PC-3 (cell line): ENCODE data around the gene DCAF4.

Experiments
- CTCF ChIP-seq: fragments of 300-600 bp; sonication (generic); conservative IDR thresholded peaks from 2 replicates; pipeline ENCODE4 v1.5.1; 2017; ENCODE audit warnings: antibody characterized with exemption, low read depth, mild to moderate bottlenecking, low read length
- EZH2 ChIP-seq: fragments of 300-600 bp; sonication (generic); IDR thresholded peaks from one replicate; pipeline ENCODE4 v1.6.1; 2017; ENCODE audit warnings: antibody characterized with exemption, mild to moderate bottlenecking, low read length; ENCODE audit not compliant: unreplicated experiment

DNA sequence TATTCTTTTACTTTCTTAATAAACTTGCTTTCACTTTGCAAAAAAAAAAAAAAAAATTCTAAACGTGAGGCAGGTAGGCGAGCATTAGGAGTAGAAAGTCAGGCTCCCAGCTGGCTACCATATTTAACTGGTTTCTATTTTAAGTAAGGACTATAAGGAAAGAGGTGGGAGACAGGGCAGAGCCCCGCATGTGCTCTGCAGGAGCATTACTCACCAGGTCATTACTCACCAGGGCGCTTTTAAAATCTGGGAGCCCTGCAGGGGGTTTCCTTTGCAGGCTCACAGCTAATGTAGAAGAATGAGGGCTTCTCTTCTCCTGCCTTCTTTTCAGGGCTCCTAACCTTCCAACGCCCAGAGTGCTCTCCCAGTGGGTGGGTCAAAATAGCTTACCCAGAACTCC is 18.4 kb upstream of the DCAF4 start:
- no peak for TF ChIP-seq CTCF
- no peak for TF ChIP-seq EZH2
